ENCODE measurements around the gene SART3. TPM values are rescaled to one million over a fixed set of nuclear protein-coding genes. Genes with fewer than 3 reads are reported as not detected.
"Not testable (repeated sequence)": the region's sequence is repeated elsewhere in the genome, so short reads cannot be mapped to it uniquely, and the experiment has no call there.

The SART3 gene
- total RNA-seq, 4 donors from 2014 or later, result 48.4 to 77.4 (median 72.1) TPM

- no peak overlapping the region for H3K4me3 ChIP-seq (ENCODE audit: low read depth, poor library complexity, severe bottlenecking)
- WGBS, 2 donors, result 30 to 52% methylated on average over 3 of the region's 3 CpGs
- peak in 1 of 2 donors; percentile 37 for DNase-seq (ENCODE audit: low spot score in 2 of 2)
- intact Hi-C loops (cut with DNase I; ENCODE audit: low total_unique reads), result no loop called here
- TF ChIP-seq POLR2A (IDR thresholded peaks at IDR 0.05) (no peak), CTCF (IDR thresholded peaks at IDR 0.05) (no peak)
Measured at GRCh38 chr12:108580531-108580930, 19.6 kb upstream of the SART3 start.

DNA sequence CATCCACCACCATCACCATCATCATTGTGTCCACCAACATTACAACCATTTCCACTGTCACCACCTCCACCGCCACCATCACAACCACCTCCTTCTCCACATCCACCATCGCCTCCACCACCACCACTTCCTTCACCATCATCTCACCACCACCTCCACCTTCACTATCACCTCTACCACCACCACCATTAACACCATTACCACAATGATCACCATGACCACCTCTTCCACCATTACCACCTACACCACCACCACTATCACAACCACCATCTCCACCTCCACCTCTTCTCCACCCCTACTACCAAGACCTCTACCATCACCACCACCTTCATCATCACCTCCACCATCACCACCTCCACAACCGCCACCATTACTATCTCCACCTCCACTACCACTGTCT is 17.8 kb upstream of the SART3 start:
- H3K4me3 ChIP-seq (ENCODE audit: low read depth, poor library complexity, severe bottlenecking), result no peak overlapping the region
- TF ChIP-seq POLR2A (IDR thresholded peaks at IDR 0.05) (no peak), CTCF (IDR thresholded peaks at IDR 0.05) (no peak)
- WGBS, 2 donors, result 97% methylated on average over 3 of the region's 3 CpGs
- intact Hi-C loops (cut with DNase I; ENCODE audit: low total_unique reads), result loop anchor here (10.0 kb wide), 1 partner anchor 376 kb away; no protein-coding TSS in a partner anchor
- DNase-seq (ENCODE audit: low spot score in 2 of 2), result no peak

DNA sequence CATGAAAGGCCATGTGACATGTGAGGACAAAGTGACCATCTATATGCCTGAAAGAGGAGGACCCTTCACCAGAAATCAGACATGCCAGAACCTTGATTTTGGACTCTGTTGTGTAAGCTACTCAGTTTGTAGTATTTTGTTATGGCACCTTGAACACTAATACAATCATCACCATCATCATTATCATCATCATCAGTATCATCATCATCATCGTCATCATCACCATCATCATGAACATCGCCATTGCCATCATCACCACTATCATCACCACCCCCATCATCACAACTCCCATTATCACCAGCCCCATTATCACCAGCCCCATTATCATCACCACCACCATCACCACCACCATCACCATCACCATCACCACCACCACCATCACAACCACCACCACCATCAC is 17.3 kb upstream of the SART3 start:
- WGBS, 2 donors, result 63 to 71% methylated on average over 2 of the region's 2 CpGs
- no peak overlapping the region for H3K4me3 ChIP-seq (ENCODE audit: low read depth, poor library complexity, severe bottlenecking)
- TF ChIP-seq POLR2A (IDR thresholded peaks at IDR 0.05) (no peak), CTCF (IDR thresholded peaks at IDR 0.05) (no peak)
- intact Hi-C loops (cut with DNase I; ENCODE audit: low total_unique reads), result loop anchor here (10.0 kb wide), 1 partner anchor 377 kb away; no protein-coding TSS in a partner anchor
- DNase-seq (ENCODE audit: low spot score in 2 of 2), result peak in 1 of 2 donors; percentile 2

- intact Hi-C loops (cut with DNase I; ENCODE audit: low total_unique reads), result loop anchor here (10.0 kb wide), 1 partner anchor 377 kb away; no protein-coding TSS in a partner anchor
- TF ChIP-seq CTCF (IDR thresholded peaks at IDR 0.05) (no peak), POLR2A (IDR thresholded peaks at IDR 0.05) (no peak)
- DNase-seq (ENCODE audit: low spot score in 2 of 2), result no peak
- H3K4me3 ChIP-seq (ENCODE audit: low read depth, poor library complexity, severe bottlenecking), result no peak overlapping the region
Measured at GRCh38 chr12:108577458-108577857, 16.5 kb upstream of the SART3 start.

DNA sequence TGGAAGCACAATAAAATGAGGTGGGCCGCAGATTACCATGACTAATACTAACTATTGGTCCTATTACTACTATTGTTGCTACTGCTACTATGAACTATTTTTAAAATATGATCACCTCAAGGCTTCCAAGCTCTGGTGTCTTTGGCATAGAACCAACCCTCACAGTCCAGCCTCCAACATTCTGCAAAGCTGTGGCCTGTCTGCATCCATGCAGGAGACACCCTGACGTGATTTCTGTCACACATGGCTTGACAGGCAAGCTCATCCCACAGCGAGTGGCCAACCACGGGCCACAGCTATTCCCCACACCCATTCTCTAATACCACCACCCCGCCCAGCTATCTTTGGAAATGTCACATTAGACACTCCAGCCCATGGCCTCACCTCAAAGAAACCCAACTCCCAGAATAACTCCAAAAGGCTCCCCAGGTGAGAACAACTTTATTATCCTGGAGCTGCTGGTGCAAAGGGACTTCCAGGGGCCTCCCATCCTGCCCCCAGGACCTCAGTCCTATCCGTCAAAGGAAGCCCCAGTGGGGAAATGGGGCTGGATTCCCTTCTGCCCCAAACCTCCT is 15.8 kb upstream of the SART3 start:
- no peak overlapping the region for H3K4me3 ChIP-seq (ENCODE audit: low read depth, poor library complexity, severe bottlenecking)
- TF ChIP-seq POLR2A (IDR thresholded peaks at IDR 0.05), result no peak
- WGBS, 2 donors, result 71 to 77% methylated on average over 6 of the region's 6 CpGs
- intact Hi-C loops (cut with DNase I; ENCODE audit: low total_unique reads), result loop anchor here (10.0 kb wide), 1 partner anchor 378 kb away; no protein-coding TSS in a partner anchor
- DNase-seq (ENCODE audit: low spot score in 2 of 2), result peak in 1 of 2 donors; percentile 31

DNA sequence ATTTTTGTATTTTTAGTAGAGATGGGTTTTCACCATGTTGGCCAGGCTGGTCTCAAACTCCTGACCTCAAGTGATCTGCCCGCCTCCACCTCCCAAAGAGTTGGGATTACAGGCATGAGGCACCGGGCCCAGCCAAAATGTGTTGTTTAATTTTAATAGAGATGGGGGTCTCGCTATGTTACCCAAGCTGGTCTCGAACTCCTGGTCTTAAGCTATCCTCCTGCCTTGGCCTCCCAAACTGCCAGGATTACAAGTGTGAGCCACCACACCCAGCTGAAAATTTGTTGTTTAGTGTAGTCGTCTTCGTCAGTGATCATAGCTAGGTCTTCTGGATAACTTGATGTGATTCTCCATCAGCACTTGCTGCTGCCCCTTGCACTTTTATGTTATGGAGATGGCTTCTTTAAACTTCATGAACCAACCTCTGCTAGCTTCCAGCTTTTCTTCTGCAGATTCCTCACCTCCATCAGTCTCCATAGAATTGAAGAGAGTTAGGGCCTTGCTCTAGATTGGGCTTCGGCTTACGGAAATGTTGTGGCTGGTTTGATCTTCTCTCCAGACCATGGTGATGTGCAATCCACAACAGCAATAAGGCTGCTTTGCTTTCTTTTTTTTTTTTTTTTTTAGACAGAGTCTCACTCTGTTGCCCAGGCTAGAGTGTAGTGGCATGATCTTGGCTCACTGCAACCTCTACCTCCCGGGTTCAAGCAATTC is 14.4 kb upstream of the SART3 start:
- DNase-seq (ENCODE audit: low spot score in 2 of 2), result peak in 1 of 2 donors; percentile 34
- H3K4me3 ChIP-seq (ENCODE audit: low read depth, poor library complexity, severe bottlenecking), result no peak overlapping the region
- intact Hi-C loops (cut with DNase I; ENCODE audit: low total_unique reads), result loop anchor here (10.0 kb wide), 1 partner anchor 379 kb away; no protein-coding TSS in a partner anchor
- 89 to 96% methylated on average over 9 of the region's 9 CpGs for WGBS, 2 donors
- no peak for TF ChIP-seq CTCF (IDR thresholded peaks at IDR 0.05)
- TF ChIP-seq POLR2A (IDR thresholded peaks at IDR 0.05), result no peak

- not testable (repeated sequence) for H3K4me3 ChIP-seq (ENCODE audit: low read depth, poor library complexity, severe bottlenecking); DNase-seq (ENCODE audit: low spot score in 2 of 2)
- intact Hi-C loops (cut with DNase I; ENCODE audit: low total_unique reads), result loop anchor here (10.0 kb wide), 1 partner anchor 381 kb away; no protein-coding TSS in a partner anchor
- 87 to 95% methylated on average over 1 of the region's 1 CpG for WGBS, 2 donors
Measured at GRCh38 chr12:108574276-108574675, 13.3 kb upstream of the SART3 start.
